GM12864 (cell line): ENCODE measurements around the gene PCCB.

Experiments
- DNase-seq: peaks from one replicate; pipeline ENCODE4 v3.0.0-alpha.2; 2011; ENCODE audit warnings: low read depth
- H3K4me3 ChIP-seq: 2 replicates; pipeline ENCODE4 v1.5.1; 2011; ENCODE audit warnings: mild to moderate bottlenecking, low read depth, low read length, control low read depth
- TF ChIP-seq, protein P1 (sequence below): IDR thresholded peaks from 2 replicates; pipeline ENCODE4 v1.5.1; 2011; ENCODE audit warnings: low read depth, mild to moderate bottlenecking, moderate library complexity, low read length, control low read depth, inconsistent platforms; ENCODE audit errors: missing control alignments

PCCB gene

DNA sequence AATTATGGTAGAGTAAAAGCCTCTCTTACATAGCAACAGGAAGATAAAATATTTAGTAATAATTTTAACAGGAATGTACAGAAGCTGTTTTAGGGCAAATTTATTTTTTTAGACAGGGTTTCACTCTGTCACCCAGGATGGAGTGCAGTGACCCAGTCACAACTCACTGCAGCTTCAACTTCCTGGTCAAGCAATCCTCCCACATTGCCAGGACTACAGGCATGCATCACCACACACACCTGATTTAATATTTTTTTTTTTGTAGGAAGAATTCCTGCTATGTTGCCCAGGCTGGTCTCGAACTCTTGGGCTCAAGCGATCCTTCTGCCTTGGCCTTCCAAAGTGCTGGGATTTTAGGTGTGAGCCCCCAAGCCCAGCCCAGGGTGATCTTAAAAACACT is 61.1 kb downstream of the PCCB start:
- TF ChIP-seq, protein P1, sequence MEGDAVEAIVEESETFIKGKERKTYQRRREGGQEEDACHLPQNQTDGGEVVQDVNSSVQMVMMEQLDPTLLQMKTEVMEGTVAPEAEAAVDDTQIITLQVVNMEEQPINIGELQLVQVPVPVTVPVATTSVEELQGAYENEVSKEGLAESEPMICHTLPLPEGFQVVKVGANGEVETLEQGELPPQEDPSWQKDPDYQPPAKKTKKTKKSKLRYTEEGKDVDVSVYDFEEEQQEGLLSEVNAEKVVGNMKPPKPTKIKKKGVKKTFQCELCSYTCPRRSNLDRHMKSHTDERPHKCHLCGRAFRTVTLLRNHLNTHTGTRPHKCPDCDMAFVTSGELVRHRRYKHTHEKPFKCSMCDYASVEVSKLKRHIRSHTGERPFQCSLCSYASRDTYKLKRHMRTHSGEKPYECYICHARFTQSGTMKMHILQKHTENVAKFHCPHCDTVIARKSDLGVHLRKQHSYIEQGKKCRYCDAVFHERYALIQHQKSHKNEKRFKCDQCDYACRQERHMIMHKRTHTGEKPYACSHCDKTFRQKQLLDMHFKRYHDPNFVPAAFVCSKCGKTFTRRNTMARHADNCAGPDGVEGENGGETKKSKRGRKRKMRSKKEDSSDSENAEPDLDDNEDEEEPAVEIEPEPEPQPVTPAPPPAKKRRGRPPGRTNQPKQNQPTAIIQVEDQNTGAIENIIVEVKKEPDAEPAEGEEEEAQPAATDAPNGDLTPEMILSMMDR = no peak
- no peak for DNase-seq
- no peak overlapping the region for H3K4me3 ChIP-seq

DNA sequence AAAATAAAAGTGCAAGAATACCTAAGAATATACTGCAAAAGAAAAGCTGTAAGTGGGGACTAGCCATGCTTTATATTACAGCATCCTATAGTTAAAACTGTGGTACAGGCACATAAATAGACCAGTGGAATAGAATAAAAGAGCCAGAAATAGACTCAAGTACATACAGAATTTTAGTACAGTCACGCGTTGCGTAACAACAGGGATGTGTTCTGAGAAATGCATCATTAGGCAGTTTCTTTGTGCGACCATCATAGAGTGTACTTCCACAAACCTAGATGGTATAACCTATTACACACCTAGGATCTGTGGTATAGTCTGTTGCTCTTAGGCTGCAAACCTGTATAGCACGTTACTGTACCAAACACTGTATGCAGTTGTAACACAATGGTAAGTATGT is 61.8 kb downstream of the PCCB start:
- no peak for DNase-seq
- TF ChIP-seq, protein P1 = no peak
- H3K4me3 ChIP-seq = no peak overlapping the region

DNA sequence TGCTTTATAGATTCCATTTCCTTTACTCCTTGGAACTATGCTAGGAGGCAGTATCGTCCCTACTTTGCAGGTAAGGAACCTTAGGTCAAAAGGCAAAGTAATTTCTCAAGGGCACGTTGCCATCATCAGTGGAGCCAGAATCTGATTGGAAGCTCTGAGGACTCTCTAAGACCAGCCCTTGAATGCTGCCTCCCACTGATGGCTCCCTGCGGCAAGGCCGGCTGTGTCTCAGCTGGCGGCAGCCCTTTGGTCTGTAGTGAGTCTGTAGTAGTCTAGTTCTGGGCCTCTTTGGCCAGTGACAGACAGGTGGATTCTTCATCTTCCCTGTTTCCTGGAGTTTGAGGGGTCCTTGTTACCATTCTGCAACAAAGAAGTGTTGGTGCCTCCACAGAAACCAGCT is 76.2 kb downstream of the PCCB start:
- DNase-seq = no peak
- TF ChIP-seq, protein P1 = no peak
- no peak overlapping the region for H3K4me3 ChIP-seq

DNA sequence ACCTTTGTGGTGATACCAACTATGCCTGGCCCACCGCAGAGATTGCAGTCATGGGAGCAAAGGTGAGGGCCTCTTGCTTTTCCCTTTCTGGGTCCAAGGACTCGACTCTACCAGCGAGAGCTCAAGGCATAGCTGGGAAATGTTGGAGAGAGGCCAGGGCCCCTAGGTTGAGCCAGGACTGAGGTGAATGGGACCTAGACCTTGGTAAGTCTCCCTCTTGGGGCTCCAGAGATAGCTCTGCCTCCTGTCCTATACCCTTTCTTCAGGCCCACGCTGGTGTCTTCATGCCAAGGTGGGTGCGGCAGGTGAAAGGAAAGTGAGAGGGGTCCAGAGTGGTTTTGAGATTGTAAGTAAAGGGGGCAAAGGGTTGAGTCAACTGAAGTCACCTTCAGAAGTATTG is 77.5 kb downstream of the PCCB start:
- H3K4me3 ChIP-seq = no peak overlapping the region
- TF ChIP-seq, protein P1 = no peak
- DNase-seq = no peak

DNA sequence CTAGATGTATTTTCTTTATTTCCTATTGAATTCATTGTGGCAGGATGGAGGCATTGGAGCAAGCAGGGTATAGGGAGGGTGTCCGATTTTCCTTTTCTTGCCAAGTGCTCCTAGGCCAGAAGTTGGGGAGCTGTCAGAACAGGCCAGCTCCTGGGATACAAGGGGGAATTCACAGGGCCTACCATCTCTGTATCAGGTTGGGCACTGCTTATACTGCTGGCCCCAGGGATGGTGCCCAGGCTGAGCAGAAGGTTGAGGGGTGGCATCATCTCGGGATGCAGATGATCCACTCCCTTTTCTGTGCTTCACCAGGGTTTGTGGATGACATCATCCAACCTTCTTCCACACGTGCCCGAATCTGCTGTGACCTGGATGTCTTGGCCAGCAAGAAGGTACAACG is 79.5 kb downstream of the PCCB start:
- TF ChIP-seq, protein P1 = no peak
- H3K4me3 ChIP-seq = no peak overlapping the region
- no peak for DNase-seq

DNA sequence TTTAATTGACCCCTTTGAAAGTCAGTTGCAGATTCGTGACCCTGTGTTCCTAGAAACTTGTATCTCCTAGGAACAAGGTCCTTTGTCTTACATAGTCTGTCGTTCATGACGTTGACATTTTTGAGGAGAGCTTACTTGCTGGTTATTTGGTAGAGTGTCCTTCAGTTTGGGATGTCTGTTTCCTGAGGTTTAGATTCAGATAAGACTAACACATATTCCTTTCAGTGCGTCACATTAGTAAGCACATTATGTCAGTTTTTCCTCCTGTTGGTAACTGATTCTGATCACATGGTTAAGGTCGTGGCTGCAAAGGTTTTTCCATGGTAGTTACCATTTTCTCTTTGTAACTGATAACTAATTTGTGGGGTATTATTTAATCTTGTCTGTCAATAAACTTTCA is 80.8 kb downstream of the PCCB start:
- TF ChIP-seq, protein P1 = no peak
- no peak overlapping the region for H3K4me3 ChIP-seq
- DNase-seq = no peak

DNA sequence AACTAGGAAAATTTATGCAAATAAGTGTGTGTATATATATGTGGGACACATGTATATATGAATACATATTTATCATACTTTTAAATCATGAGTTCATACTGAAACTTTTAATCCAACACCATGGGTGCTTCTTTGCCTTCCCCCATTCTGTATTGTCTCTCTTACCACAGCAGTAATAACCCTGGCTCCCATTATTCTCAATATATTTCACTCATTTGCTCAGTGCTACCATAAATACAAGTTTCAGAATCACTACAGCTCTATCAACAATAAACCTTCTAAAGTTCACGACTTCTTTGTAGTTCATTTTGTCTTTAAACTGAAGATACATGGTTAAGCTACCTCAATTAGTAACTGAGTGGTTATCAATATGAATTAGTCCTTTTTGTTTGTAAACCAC is 82.2 kb downstream of the PCCB start:
- TF ChIP-seq, protein P1 = no peak
- DNase-seq = no peak
- no peak overlapping the region for H3K4me3 ChIP-seq
